Activated T-cell treated with anti-CD3 and anti-CD28 coated beads, Interleukin-2, amount 50 U/mL, for 24 hours (primary cell): ENCODE results near the gene CHST2.
"Not testable (repeated sequence)": the region's sequence is repeated elsewhere in the genome, so short reads cannot be mapped to it uniquely, and the experiment has no call there.

Experiments used
- DNase-seq: peaks from one replicate; pipeline ENCODE4 v3.0.0-alpha.2; 2020
- H3K27ac Mint-ChIP-seq: 2 replicates; pipeline ENCODE4 v1.8.0; 2020; ENCODE audit warnings: mild to moderate bottlenecking, mixed read lengths
- H3K27me3 Mint-ChIP-seq: 2 replicates; pipeline ENCODE4 v1.8.0; 2020; ENCODE audit warnings: mixed read lengths
- H3K36me3 Mint-ChIP-seq: 2 replicates; pipeline ENCODE4 v1.8.0; 2020; ENCODE audit warnings: low read depth, mixed read lengths
- H3K4me1 Mint-ChIP-seq: 2 replicates; pipeline ENCODE4 v1.8.0; 2020; ENCODE audit warnings: low read depth, mixed read lengths
- H3K4me3 Mint-ChIP-seq: 2 replicates; pipeline ENCODE4 v1.8.0; 2020; ENCODE audit warnings: mild to moderate bottlenecking, moderate library complexity, mixed read lengths
- H3K9me3 Mint-ChIP-seq: 2 replicates; pipeline ENCODE4 v1.8.0; 2020; ENCODE audit warnings: mixed read lengths

CHST2 gene

DNA sequence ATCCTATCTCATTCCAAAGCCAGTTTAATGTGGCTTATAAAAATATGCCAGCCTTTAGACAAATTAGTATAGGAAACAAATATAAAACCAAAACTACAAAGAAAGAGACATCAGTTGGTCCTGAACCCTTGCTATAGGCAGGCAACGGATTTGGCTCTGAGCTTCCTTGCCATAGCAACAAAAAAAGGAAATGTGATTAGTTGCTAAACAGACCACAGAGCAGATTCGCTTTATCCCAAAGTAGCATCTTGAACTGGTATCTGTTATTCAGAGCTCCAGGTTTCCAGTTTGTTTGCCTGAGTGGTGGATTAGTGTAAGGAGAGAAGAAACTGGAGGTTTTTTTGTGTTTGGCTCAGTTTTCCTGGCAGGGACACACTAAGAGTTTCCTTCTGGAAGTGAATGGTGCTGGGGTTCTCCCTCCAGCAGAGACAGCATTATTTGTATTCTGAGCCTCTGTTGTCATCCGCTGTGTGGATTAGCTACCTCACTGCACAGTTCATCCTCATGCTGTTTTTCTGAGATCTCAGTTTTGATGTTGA, 44.1 kb downstream of the CHST2 start:
- no peak for DNase-seq
- H3K27ac Mint-ChIP-seq = peak overlapping the region; percentile 19
- no peak overlapping the region for H3K4me3 Mint-ChIP-seq
- H3K4me1 Mint-ChIP-seq = peaks cover 63% of the 10 kb centered on the region
- H3K27me3 Mint-ChIP-seq = no peaks in the 10 kb centered on the region
- no peaks in the 10 kb centered on the region for H3K9me3 Mint-ChIP-seq
- no peaks in the 10 kb centered on the region for H3K36me3 Mint-ChIP-seq

DNA sequence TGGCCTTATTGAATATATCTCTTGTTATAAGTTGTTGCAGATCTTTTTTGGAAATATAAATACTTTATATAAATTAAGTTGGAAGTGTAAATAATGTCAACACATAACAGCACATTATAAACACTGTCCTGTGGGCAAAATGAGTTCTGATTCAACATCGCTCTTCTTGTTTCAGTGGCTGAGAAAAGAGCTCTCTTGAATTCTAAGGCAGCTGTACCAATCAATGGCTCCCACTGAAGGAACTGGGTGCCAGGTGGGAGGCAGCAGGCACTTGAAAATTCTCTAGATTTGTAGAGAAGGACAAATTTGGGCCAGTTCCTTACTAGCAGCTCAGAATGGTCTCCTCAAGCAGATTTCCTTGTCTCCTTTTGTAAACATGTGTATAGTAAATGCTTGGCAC, 45.6 kb downstream of the CHST2 start:
- H3K4me3 Mint-ChIP-seq = peak overlapping the region; percentile 64
- peak overlapping the region; percentile 95 for H3K27ac Mint-ChIP-seq
- H3K36me3 Mint-ChIP-seq = no peaks in the 10 kb centered on the region
- DNase-seq = no peak
- H3K4me1 Mint-ChIP-seq = peaks cover 74% of the 10 kb centered on the region
- no peaks in the 10 kb centered on the region for H3K27me3 Mint-ChIP-seq
- peaks cover 8% of the 10 kb centered on the region for H3K9me3 Mint-ChIP-seq

GRCh38 chr3:143165612-143166285, 46.2 kb downstream of the CHST2 start:
- H3K27ac Mint-ChIP-seq = peak overlapping the region; percentile 95

DNA sequence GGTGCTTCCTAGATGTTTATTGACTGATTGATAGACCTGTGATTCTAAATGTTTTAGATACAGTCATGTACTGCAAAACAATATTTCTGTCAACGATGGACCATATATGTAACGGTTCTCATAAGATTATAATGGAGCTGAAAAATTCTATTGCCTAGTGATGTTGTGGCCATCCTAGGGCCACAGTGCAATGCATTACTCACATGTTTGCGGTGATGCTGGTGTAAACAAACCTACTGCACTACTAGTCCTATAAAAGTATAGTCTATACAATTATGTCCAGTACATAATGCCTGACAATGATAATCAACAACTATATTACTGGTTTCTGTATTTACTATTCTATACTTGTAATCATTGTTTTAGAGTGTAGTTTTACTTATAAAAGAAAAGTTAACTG, 46.8 kb downstream of the CHST2 start:
- Mint-ChIP-seq H3K4me1 (peaks cover 86% of the 10 kb centered on the region), H3K36me3 (no peaks in the 10 kb centered on the region), H3K27me3 (no peaks in the 10 kb centered on the region), H3K4me3 (no peak overlapping the region), H3K27ac (peak overlapping the region; percentile 81), H3K9me3 (peaks cover 8% of the 10 kb centered on the region)
- DNase-seq = no peak

More at GRCh38 chr3:143165612-143166285, 46.2 kb downstream of the CHST2 start:
- not testable (repeated sequence) for DNase-seq, H3K9me3 Mint-ChIP-seq, H3K36me3 Mint-ChIP-seq, H3K27me3 Mint-ChIP-seq
- Mint-ChIP-seq H3K4me3 (peak overlapping the region; percentile 64), H3K4me1 (peaks cover 79% of the 10 kb centered on the region)

- Mint-ChIP-seq H3K9me3 (peaks cover 20% of the 10 kb centered on the region), H3K36me3 (peaks cover 8% of the 10 kb centered on the region), H3K4me1 (peaks cover 92% of the 10 kb centered on the region), H3K27ac (peak overlapping the region; percentile 47), H3K27me3 (no peaks in the 10 kb centered on the region), H3K4me3 (no peak overlapping the region)
- no peak for DNase-seq
Observed at GRCh38 chr3:143167969-143168854, 48.6 kb downstream of the CHST2 start.

DNA sequence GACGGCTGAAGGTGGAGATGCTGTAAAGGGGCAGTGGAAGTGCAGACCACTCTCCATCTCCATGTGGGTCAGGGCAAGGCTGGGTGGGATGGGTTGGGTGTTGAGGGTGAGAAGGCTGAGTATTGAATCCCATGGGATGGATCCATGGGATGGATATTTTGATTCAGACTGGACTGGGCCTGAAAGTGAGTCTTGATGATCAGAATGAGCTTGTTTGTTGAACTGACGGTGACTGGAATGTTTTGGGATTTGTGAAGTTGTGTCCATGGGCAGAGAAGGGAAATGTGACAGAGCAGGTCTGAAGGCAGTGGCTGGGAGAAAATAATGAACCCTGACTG, 49.3 kb downstream of the CHST2 start:
- H3K36me3 Mint-ChIP-seq = peaks cover 10% of the 10 kb centered on the region
- peak overlapping the region; percentile 47 for H3K27ac Mint-ChIP-seq
- H3K9me3 Mint-ChIP-seq = peaks cover 24% of the 10 kb centered on the region
- no peak for DNase-seq
- H3K27me3 Mint-ChIP-seq = no peaks in the 10 kb centered on the region
- H3K4me3 Mint-ChIP-seq = no peak overlapping the region
- H3K4me1 Mint-ChIP-seq = peaks cover 87% of the 10 kb centered on the region

GRCh38 chr3:143170074-143170473, 50.5 kb downstream of the CHST2 start:
- peak overlapping the region; percentile 8 for H3K4me3 Mint-ChIP-seq

GRCh38 chr3:143170676-143171075, 51.1 kb downstream of the CHST2 start:
- peaks cover 14% of the 10 kb centered on the region for H3K36me3 Mint-ChIP-seq
- peak overlapping the region; percentile 79 for H3K27ac Mint-ChIP-seq
- no peak for DNase-seq
- H3K9me3 Mint-ChIP-seq = peaks cover 29% of the 10 kb centered on the region
- peak overlapping the region; percentile 32 for H3K4me3 Mint-ChIP-seq
- no peaks in the 10 kb centered on the region for H3K27me3 Mint-ChIP-seq
- peaks cover 81% of the 10 kb centered on the region for H3K4me1 Mint-ChIP-seq

More at GRCh38 chr3:143170074-143170473, 50.5 kb downstream of the CHST2 start:
- peaks cover 14% of the 10 kb centered on the region for H3K36me3 Mint-ChIP-seq
- H3K4me1 Mint-ChIP-seq = peaks cover 86% of the 10 kb centered on the region
- peaks cover 29% of the 10 kb centered on the region for H3K9me3 Mint-ChIP-seq
- H3K27me3 Mint-ChIP-seq = no peaks in the 10 kb centered on the region
- H3K27ac Mint-ChIP-seq = peak overlapping the region; percentile 79
- no peak for DNase-seq

GRCh38 chr3:143171141-143171980, 51.8 kb downstream of the CHST2 start:
- Mint-ChIP-seq H3K4me1 (peaks cover 76% of the 10 kb centered on the region), H3K27ac (peak overlapping the region; percentile 79), H3K4me3 (peak overlapping the region; percentile 32), H3K36me3 (peaks cover 14% of the 10 kb centered on the region), H3K9me3 (peaks cover 29% of the 10 kb centered on the region), H3K27me3 (no peaks in the 10 kb centered on the region)
- no peak for DNase-seq

DNA sequence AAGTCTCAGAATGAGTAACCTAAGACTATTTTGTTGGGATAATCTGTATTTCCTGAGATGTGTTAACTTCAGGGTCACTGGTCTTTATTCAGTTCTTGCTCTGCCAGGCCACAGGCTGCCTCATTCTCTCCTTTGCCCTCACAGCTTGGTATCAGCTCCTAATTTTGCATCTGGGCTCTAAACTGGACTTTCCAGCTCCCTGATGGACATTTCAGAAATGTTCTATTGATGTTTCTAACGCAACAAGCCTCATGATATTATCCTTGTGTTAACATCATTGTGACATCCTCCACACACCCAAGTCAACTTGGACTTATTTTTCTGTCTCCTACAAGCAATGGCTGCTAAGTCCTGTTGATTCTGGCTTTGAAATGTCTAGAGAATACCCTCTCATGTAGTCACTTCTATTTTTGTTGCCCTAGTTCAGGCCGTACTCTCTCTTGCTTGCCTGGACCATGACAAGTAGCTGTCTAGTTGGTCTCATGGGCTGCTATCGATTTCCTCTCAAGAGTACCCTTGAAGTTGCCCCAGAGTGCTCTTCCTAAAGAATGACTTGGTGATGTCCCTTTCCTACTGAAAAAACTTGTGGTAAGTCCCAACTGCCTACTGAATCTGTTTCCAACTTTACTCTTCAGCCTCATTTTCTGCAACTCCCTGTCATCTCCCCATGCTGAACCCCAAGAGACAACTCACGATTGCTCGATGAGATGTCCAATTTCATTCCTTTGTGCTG, 52.7 kb downstream of the CHST2 start:
- Mint-ChIP-seq H3K4me3 (no peak overlapping the region), H3K4me1 (peaks cover 72% of the 10 kb centered on the region), H3K27ac (peak overlapping the region; percentile 66), H3K27me3 (no peaks in the 10 kb centered on the region), H3K36me3 (peaks cover 14% of the 10 kb centered on the region), H3K9me3 (peaks cover 29% of the 10 kb centered on the region)
- no peak for DNase-seq

- peaks cover 29% of the 10 kb centered on the region for H3K9me3 Mint-ChIP-seq
- peaks cover 14% of the 10 kb centered on the region for H3K36me3 Mint-ChIP-seq
- no peaks in the 10 kb centered on the region for H3K27me3 Mint-ChIP-seq
- no peak overlapping the region for H3K27ac Mint-ChIP-seq
- no peak overlapping the region for H3K4me3 Mint-ChIP-seq
- peaks cover 66% of the 10 kb centered on the region for H3K4me1 Mint-ChIP-seq
- DNase-seq = no peak
Observed at GRCh38 chr3:143172795-143173145, 53.2 kb downstream of the CHST2 start.

- Mint-ChIP-seq H3K36me3 (peaks cover 14% of the 10 kb centered on the region), H3K4me1 (peaks cover 62% of the 10 kb centered on the region)
Observed at GRCh38 chr3:143173242-143173641, 53.7 kb downstream of the CHST2 start.

More at GRCh38 chr3:143173242-143173641, 53.7 kb downstream of the CHST2 start:
- H3K9me3 Mint-ChIP-seq = peaks cover 29% of the 10 kb centered on the region
- H3K27me3 Mint-ChIP-seq = no peaks in the 10 kb centered on the region
- DNase-seq = no peak
- H3K27ac Mint-ChIP-seq = no peak overlapping the region
- H3K4me3 Mint-ChIP-seq = no peak overlapping the region
